HG03460 (cell line): ENCODE data around the gene RASGRF1.
"Not testable (repeated sequence)": the region's sequence is repeated elsewhere in the genome, so short reads cannot be mapped to it uniquely, and the experiment has no call there.

Experiments
- ATAC-seq: cut with Tn5 transposase; IDR thresholded peaks from one replicate; pipeline ENCODE4 v1.9.1; 2021; ENCODE audit not compliant: unreplicated experiment

RASGRF1 gene

DNA sequence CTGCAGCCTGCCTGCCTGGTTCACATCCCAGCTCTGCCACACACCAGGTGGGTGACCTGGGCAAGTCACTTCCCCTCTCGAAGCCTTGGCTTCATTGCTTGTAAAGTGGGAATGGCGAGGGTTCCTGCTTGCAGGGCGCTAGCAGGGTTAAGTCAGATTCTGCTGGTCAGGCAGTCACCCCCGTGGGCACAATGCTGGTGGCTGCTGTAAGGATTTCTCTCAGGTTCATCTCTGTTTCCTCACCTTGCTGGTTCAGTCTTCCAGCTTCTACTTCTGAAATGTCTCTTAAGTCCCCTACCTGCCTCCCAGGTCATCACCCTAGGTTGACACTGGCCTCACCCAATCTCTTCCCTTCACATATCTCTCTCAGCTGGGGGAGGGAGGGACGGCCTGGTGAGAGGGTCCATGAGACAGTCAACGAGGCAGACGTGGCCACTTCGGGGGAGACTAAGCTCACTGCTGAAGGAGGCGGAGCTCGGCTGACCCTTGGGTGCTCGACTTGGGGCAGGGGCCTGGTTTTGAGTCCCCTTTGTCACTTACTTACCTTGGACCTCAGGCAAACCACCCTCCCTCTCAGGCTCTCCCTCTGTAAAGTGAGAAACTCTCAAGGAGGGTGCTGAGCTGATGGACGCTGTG is 157.3 kb downstream of the RASGRF1 start:
- no peak for ATAC-seq

DNA sequence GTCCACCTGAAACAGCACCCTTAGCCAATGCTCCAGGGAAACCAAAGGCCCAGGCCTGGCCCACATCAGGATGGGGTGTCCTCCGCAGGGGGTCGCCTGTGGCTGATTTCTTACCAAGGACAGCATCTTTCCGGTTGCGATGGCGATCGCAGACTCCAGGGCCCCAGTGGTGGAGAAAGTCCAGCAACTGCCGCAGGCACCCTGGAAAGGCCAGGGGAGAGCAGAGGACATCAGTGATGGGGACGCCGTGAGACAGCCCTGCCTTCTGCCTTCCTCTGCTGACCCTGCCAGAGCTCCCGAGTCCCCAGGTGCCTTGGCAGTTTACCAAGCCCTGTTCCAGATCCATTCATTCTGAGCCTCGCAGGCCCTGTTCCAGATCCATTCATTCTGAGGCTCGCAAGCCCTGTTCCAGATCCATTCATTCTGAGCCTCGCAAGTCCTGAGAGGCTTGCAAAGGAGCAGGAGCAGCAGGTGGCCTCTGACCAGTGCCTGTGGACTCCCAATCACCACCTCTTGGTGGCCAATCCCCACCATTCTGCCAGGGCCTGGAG is 158.2 kb downstream of the RASGRF1 start:
- no peak for ATAC-seq

DNA sequence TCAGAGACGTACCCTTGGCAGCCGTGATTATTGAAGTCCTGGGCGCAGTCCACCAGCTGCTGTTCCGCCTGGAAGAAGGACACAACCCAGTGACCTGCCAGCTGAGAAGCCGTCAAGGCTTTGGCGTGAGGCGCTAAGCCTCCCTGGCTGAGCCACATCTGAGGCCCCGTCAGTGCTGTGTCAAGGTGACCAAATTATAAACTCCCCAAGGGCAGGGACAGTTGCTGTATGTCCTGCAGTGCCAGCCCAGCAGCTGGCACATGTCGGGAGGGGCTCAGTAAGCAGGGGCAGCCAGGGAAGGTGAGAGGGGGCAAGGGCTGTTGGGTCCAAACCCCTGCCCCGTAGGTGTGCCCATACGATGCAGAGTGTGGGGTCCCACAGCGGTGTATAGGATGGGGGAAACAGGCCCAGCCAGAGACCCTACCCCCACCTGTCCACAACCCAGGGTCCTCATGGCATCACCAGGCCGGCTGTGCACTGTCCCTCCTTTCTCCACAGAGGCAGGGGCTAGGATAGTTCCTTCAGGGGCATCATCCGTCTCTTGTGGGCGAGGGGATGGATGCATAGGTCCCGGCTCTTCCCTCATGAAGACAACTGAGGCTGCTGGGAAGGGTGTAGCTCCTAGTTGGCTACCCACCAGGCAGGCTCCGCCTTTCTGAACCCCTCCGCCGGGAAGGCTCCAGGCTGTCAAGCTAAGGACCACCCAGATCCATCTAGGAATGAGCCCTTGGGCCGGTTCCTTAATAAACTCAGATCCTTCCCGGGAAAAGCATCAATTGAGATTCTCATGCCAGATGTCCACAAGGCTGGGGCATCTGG is 158.9 kb downstream of the RASGRF1 start:
- no peak for ATAC-seq

DNA sequence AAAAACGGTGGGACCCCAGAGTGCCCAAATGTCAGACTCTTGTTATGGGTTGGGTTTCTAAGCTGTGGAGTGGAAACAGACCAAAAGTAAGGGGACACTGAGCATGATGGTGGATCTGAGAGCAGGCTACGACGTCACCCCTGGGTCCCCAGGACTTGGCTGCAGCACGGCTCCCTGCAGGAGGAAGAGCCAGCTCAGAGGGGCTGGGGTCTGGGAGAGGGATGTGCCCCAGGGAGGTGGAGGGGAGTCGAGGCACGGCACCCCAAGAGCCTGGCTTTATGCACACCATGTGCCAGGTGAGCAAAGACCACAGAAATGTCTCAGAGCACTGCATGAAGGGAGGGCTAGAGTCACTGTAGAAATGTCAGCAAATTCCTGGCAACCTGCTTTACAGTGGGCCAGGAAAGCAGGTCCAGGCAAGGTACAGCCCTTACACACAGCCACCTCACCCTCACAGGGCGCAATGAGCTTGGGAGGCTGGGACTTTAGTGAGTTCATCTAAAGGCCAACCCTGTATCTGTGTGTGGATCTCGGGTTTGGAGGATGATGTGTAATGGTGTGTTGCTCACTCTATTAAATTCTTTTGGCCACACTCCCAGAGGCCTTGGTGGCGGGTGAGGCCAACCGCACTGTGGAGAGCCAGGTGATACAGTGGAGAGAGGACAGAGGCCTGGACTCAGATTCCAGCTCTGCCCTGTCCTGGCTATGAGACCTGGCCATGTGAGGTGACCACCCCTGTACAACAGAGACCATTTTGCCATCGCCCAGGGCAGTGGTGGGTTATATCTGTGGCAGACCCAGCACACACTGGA is 159.8 kb downstream of the RASGRF1 start:
- ATAC-seq = no peak

DNA sequence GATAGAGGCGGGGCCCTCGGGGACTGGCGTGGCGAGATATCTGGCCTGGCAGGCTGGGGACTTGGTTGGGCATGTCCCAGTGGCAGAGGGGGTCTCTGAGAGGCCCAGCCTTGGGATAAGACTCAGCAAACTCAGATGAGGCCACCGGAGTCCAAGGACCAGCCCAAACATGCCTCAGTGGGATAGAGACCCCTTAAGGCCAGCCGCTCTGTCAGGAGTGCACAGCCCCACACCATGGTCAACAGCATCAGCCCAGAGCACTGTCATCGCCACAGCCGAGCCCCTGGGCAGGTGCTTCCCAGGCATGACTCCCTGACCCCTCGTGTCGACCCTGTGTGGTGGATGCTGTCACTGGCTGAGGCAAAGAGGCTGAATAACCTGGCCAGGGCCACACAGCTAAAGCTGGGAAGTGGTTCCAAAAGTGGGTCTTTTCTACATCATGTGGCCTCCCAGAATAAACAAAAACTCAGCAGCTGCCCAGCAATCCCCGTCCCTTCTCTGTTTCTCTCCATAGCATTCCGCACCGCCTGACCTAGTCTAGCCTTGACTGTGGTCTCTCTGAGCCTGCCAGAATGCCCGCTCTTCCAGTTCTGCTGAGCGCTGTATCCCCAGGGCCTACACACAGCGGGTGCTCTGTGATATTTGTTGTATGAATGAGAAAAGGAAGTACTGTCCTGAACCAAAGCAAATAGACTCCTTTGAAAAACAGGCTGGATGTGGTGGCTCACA is 160.9 kb downstream of the RASGRF1 start:
- ATAC-seq = no peak

DNA sequence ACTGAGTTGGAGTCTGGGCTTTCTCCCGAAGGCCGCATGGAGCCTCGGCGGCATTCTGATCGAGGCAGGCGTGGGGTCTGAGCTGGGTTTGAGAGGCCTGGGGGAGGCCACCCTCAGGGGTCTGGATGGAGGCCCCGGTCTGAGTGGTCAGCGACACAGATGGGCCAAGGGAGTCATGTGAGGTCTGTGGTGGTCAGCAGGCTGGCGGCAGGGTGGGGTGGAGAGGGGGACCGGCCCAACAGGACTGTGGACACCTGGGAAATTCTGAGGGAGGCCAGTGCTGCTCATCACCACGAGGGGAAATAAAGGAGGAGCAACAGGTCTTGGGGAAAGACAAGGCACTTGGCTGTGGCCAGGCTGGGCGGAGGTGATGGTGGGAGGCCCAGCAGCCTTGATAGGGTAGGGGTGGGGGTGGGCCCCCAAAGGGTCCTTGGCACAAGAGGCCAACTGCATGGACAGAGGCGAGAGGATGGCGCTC is 161.9 kb downstream of the RASGRF1 start:
- no peak for ATAC-seq

DNA sequence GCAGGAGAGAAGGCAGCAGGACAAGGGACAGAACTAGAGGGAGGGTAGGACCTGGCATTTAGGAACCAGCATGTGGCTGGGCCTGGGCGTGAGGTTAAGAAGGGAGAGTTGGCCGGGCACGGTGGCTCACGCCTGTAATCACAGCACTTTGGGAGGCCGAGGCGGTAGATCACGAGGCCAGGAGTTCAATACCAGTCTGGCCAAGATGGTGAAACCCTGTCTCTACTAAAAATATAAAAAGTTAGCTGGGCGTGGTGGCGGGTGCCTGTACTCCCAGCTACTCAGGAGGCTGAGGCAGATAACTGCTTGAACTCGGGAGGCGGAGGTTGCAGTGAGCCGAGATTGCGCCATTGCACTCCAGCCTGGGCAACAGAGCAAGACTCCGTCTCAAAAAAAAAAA is 162.4 kb downstream of the RASGRF1 start:
- not testable (repeated sequence) for ATAC-seq

DNA sequence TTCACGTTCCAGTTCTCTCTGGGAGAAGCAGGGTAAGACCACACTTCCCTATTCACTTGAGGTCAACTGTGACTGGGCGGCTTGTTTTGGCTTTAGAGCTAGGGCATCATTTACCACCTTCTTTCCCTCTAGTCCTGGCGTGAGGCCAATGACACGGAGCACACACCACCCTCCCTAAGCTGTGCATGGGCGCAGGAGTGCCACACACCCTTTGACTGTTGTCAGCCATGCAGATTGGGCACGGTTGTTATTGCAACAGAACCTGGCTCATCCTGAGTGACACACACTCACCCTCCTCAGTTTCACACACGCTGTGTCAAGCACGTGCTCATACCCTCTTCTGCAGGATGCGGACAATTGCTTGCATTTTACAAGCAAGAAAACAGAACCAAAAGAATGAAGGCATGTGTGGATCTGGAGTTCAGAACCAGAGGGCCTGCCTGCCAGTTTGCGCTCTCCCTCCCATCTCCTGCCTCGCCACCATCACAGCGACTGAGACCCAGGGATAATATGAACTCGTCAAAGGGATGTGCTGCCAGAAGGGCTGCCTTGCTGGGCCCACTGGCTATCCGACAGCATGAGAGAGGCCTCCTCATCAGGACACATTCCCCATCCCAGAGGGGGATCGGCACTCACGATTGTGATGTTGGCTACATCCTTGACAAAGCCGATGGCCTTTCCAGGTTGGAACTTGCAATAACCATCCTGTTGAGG is 163.3 kb downstream of the RASGRF1 start:
- ATAC-seq = no peak

DNA sequence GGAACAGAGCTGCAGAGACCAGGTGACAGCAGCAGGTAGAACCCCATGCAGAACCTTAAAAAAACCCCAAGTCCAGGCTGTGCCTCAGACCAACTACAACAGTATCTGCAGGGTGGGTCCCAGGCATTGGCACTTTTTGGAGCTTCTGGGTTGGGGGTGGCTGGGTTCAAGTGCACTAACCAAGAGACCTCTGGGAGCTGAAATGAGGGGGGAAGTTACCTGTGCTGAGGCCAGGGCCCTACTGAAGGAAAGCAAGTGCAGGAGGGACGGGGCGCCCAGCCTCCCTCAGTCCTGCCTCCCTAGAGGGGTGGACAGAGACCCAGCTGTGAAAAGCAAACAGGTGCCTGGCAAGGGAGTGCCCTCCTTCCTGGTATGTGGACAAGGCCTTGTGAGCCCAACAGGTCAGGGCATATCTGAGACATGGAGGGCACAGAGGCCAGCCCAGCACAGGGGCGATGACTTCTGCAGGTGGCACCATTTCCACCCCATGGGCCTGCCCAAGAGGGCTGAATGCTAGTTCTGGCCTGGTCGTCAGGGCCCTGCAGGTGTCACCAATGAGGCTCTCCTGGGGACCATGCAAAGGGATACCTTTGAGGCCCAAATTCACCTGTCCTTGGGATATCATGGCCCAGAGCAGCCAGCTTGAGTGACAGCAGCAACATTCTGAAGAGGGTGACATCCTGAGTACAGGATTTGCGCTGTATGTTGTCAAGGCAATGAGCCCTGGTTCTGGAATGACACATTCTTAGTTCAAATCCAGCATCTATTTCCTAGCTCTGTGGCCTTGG is 164.4 kb downstream of the RASGRF1 start:
- ATAC-seq = no peak

DNA sequence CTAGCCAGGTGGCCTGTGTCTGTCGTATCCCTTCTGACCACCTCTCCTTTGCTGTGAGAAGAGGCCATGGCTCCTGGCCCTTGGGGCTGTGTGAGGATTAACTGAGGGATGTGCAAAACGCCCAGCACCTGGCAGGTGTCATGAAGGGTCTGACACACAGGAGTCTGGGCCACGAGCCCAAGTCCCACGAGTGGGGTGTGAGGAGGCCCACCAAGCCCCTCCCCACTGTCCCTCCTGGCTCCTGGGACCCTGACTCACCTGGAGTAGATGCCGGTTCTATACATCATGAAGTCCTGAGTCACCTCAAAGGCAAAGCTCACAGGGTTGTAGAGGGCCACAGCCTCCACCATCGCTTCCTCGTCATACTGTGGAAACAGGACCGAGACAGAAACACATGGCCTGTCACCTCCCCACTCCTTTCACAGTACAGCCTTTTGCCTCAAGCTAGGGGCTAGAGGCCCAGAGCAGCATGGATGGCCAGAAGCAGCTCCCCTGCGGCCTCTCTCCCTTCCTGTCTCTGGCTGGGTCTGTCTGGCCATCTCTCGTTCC is 165.4 kb downstream of the RASGRF1 start:
- ATAC-seq = no peak

DNA sequence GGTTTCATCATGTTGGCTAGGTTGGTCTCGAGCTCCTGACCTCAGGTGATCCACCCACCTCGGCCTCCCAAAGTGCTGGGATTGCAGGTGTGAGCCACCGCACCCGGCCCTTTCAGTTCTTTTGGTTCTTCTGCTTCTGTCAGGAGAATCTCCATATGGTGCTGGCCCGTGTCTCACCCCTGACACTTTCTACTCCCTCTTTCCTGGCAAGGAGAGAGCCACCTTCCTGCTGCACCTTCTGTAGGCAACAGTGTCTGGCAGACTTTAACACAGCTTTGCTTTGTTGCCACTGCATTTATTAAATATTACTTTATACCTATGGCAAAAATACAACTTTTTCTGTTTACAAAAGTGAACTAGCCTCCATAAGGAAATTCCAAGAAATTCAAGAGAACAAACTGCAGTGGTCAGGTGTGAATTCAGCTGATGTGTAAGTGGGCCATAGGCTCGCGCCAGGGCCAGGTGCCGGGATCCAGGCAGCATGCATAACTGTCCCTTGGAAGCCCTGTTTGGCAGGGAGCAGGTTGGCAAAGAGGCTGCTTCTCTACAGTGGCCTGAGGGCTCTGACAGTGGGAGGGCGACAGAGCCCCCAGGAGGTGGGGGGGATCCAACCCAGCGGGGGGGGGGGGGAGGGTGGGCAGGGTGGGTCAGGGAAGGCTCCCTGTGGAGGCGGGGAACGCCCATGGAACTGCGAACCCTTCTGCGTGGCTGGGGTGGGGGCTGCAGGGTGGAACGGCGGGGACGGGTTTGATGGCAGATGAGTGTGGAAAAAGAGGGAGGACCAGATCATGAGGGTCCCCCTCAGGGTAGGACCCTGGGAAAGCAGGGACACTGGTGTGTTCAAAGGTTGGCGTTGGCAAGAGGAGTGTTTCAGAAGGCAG is 166.9 kb downstream of the RASGRF1 start:
- ATAC-seq = no peak

DNA sequence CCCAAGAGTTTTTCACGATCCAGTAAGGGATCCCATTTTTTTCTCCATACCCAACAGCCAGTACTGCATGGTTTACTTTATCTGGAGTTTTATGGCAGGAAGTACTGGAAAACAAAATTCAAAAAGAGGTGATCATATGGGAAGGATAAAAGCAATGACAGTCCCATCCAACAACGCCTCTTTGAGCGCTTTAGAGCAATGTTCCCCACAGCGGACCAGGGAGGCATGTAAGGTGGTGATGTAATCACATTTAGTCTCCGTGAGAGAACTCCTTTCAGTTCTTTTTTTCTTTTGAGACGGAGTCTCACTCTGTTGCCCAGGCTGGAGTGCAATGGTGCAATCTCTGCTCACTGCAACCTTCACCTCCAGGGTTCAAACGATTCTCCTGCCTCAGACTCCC is 167.6 kb downstream of the RASGRF1 start:
- no peak for ATAC-seq

DNA sequence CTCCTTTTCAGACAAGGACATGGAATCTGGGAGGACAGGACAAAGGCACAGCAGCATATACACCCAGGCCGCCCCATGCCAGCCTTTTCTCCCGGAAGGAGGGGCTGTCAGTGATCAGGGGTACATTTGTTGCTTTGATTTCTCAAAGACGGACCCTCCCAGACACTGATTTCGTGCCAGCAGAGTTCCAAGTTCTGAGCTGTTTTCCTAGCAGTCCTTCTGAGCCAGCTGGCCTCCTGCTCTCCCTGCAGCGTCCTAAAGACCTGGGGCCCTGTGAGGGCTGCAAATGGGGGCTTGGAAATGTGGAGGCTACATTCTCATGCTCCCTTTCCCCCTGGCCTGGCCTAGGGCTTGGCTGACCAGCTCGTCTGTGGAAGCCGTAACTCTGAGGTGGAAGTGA is 168.1 kb downstream of the RASGRF1 start:
- no peak for ATAC-seq

DNA sequence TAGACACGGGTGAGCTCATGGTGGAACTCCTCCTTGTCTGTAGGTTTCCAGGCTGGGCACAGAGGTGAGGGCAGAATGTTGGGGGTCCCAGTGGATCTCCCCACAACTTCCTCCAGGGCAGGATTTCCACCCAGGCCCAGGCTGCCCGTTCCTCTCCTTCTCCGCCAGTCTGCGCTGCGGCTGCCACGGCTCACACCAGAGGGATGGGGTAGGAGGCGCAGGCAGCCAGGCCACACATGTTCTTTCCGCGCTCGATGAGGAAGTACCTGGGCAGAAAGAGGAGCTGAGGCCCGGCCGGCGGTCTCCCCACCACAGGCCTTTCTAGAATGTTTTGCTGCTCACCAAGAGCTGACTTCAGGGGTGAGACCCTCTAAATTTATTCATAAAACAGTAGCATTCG is 168.6 kb downstream of the RASGRF1 start:
- no peak for ATAC-seq

DNA sequence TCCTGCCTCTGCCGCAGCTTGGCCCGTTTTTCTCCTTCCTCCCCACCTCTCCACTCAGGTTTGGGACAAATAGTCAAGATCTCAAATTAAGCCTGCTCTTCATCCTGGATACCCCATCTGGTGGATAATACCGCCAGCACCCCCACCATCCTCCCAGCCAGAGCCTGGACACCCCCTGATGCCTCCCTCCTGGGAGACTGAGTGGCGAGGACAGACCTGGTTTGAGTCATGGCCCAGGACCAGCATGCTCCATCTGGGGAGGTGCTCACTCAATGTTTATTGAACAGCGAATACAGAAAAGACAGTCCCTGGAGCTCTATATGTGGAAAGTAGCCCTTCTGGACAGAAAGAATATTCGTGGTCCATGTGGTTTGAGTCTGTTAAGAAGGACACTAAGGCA is 169.1 kb downstream of the RASGRF1 start:
- no peak for ATAC-seq

DNA sequence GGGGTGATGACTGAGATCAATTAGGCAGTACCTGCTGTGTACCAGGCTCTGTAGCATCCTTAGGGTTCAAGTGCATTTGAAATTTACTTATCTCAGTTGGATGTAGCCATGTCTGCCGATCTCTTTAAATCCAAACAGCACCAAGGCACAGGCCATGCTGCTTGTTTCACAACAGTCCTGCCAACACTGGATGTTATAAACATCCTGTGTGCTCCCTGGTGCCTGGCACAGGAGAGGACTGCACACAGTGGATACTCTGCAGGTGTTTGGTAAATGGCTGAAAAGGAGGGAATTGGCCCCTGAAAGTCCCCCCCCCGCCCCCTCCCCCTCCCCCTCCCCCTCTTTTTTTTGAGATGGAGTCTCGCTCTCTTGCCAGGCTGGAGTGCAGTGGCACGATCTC is 172.7 kb downstream of the RASGRF1 start:
- no peak for ATAC-seq

DNA sequence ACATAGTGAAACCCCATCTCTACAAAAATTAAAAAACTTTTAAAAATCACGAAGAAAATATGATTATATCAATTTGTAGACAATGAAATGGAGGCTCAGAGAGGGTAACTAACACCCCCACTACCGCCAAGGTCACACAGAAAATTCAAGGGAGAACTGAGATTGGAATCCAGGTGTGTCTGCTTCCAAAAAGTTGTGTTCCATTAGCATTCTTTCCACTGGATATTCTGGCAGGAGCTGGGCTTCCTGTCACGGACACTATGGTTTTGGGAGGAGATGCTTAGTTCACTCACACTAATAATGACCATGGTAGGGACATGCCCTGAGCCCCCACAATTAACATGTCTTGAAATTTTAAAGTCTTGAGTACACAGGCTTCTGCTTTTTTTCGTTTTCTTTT is 174.5 kb downstream of the RASGRF1 start:
- no peak for ATAC-seq
